ENCODE measurements around the gene ERBB3.

ERBB3 gene

DNA sequence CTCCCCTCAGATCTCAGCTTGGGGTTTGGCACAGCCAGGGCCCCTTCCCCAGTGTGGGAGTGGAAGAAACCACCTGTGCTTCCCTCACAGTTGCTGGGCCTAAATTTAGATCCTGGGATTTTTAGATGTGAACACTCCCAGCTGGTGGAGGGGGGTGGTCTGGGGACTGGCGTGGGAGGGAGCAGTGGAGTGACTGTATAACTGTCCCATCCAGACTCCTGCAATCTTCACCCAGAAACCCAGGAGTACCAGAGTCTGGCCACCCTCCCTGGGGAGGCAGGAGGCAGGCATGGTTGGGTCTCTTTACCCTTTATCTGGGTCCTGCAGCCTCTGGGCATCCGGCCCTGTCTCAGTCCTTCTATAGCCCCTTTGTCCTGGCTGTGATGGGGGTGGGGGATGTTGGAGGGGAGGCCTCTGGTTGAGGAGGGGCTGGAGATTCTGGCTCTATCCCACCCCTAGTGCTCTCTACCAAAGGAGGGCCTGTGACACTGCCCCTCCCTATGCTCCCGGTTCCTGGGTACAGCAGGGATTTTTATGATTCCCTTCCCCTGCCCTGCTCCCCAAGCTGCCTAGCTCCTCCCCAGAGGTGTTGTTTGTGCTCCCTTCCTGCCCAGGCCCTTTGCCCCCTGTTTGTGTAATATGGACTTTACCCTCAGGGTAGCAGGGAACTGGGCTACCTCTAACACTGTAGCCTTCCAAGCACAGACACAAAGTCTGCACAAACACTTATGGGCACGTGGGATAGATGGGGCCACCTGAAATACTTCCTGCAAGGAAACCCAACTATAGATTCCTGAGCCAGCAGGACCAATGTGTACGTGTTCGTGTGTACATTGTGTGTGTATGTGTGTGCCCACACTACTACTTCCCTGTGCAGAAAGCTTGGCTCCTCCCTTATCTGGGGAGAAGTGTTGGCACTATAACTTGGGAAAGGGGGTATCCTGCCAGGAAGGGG is 1.7 kb downstream of the ERBB3 start:
- H3K4me3 ChIP-seq (ENCODE audit: low read depth in 1 of 2, low read length in 2 of 2): peak overlapping the region; percentile 65 to 76
- H3K4me1 ChIP-seq (ENCODE audit: control insufficient read depth in 1 of 2, insufficient read depth in 2 of 2, low read length in 2 of 2): peaks cover 0 to 22% of the 10 kb centered on the region in 2 donors
- H3K27me3 ChIP-seq (ENCODE audit: low read depth, low read length): no peaks in the 10 kb centered on the region
- no peaks in the 10 kb centered on the region for H3K36me3 ChIP-seq (ENCODE audit: control insufficient read depth in 1 of 2, insufficient read depth in 2 of 2, low read length in 2 of 2)
- no peaks in the 10 kb centered on the region for H3K9me3 ChIP-seq (ENCODE audit: control insufficient read depth in 1 of 2, low read length in 2 of 2)
- peak overlapping the region; percentile 82 for H3K27ac ChIP-seq (ENCODE audit: low read length)

DNA sequence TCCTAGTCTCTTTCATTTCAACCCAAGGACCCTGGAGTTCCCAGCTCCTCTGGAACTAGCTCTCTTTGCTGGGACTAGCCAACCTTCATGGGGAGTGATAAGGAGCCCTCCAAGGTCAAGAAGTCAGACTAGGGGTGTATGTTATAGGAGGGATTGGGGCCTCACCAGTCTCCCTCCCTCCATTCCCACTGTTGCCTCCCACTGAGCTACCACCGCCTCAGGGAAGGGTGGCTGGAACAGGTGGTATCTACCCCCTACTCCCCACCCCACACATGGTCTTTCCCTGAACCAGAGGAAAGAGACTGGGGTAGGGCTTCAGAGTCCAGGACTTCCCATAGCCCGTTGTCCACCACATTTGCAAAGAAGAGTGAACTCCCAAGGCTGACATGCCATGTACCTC is 2.4 kb downstream of the ERBB3 start:
- Histone ChIP-seq H3K4me1 (ENCODE audit: control insufficient read depth in 1 of 2, insufficient read depth in 2 of 2, low read length in 2 of 2) (peaks cover 0 to 22% of the 10 kb centered on the region in 2 donors), H3K9me3 (ENCODE audit: control insufficient read depth in 1 of 2, low read length in 2 of 2) (no peaks in the 10 kb centered on the region), H3K27me3 (ENCODE audit: low read depth, low read length) (no peaks in the 10 kb centered on the region), H3K4me3 (ENCODE audit: low read depth in 1 of 2, low read length in 2 of 2) (peak overlapping the region in 1 of 2 donors; percentile 65), H3K27ac (ENCODE audit: low read length) (peak overlapping the region; percentile 82), H3K36me3 (ENCODE audit: control insufficient read depth in 1 of 2, insufficient read depth in 2 of 2, low read length in 2 of 2) (no peaks in the 10 kb centered on the region)

- peak overlapping the region; percentile 82 for H3K27ac ChIP-seq (ENCODE audit: low read length)
- no peak overlapping the region for H3K4me3 ChIP-seq (ENCODE audit: low read depth in 1 of 2, low read length in 2 of 2)
- H3K36me3 ChIP-seq (ENCODE audit: control insufficient read depth in 1 of 2, insufficient read depth in 2 of 2, low read length in 2 of 2): no peaks in the 10 kb centered on the region
- peaks cover 0 to 22% of the 10 kb centered on the region in 2 donors for H3K4me1 ChIP-seq (ENCODE audit: control insufficient read depth in 1 of 2, insufficient read depth in 2 of 2, low read length in 2 of 2)
- no peaks in the 10 kb centered on the region for H3K9me3 ChIP-seq (ENCODE audit: control insufficient read depth in 1 of 2, low read length in 2 of 2)
- H3K27me3 ChIP-seq (ENCODE audit: low read depth, low read length): no peaks in the 10 kb centered on the region
These were observed 3.0 kb downstream of the ERBB3 start for GRCh38 chr12:56082967-56083366.

GRCh38 chr12:56084958-56085543 is 5.1 kb downstream of the ERBB3 start:
- Histone ChIP-seq H3K27ac (ENCODE audit: low read length) (no peak overlapping the region), H3K4me1 (ENCODE audit: control insufficient read depth in 1 of 2, insufficient read depth in 2 of 2, low read length in 2 of 2) (peaks cover 0 to 8% of the 10 kb centered on the region in 2 donors), H3K4me3 (ENCODE audit: low read depth in 1 of 2, low read length in 2 of 2) (no peak overlapping the region), H3K27me3 (ENCODE audit: low read depth, low read length) (no peaks in the 10 kb centered on the region), H3K9me3 (ENCODE audit: control insufficient read depth in 1 of 2, low read length in 2 of 2) (no peaks in the 10 kb centered on the region), H3K36me3 (ENCODE audit: control insufficient read depth in 1 of 2, insufficient read depth in 2 of 2, low read length in 2 of 2) (no peaks in the 10 kb centered on the region)

- H3K4me1 ChIP-seq (ENCODE audit: control insufficient read depth in 1 of 2, insufficient read depth in 2 of 2, low read length in 2 of 2): no peaks in the 10 kb centered on the region
- no peaks in the 10 kb centered on the region for H3K27me3 ChIP-seq (ENCODE audit: low read depth, low read length)
- H3K36me3 ChIP-seq (ENCODE audit: control insufficient read depth in 1 of 2, insufficient read depth in 2 of 2, low read length in 2 of 2): no peaks in the 10 kb centered on the region
- no peaks in the 10 kb centered on the region for H3K9me3 ChIP-seq (ENCODE audit: control insufficient read depth in 1 of 2, low read length in 2 of 2)
- H3K4me3 ChIP-seq (ENCODE audit: low read depth in 1 of 2, low read length in 2 of 2): no peak overlapping the region
- no peak overlapping the region for H3K27ac ChIP-seq (ENCODE audit: low read length)
These were observed 6.1 kb downstream of the ERBB3 start for GRCh38 chr12:56086096-56086495.

DNA sequence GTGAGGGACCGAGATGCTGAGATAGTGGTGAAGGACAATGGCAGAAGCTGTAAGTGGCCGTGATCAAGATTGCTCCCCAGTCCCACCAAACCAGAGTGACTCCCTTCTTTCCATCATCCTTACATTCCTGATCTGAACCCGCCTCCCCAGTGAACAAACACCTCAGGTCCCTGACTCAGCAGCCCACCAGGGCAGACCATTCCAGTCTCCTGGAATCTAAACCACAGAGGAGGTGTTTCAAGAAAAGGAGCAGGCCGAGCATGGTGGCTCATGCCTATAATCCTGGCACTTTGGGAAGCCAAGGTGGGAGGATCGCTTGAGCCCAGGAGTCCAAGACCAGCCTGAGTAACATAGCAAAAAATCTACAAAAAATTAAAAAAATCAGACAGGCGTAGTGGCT is 6.6 kb downstream of the ERBB3 start:
- Histone ChIP-seq H3K27me3 (ENCODE audit: low read depth, low read length) (no peaks in the 10 kb centered on the region), H3K27ac (ENCODE audit: low read length) (no peak overlapping the region), H3K36me3 (ENCODE audit: control insufficient read depth in 1 of 2, insufficient read depth in 2 of 2, low read length in 2 of 2) (no peaks in the 10 kb centered on the region), H3K4me1 (ENCODE audit: control insufficient read depth in 1 of 2, insufficient read depth in 2 of 2, low read length in 2 of 2) (no peaks in the 10 kb centered on the region), H3K9me3 (ENCODE audit: control insufficient read depth in 1 of 2, low read length in 2 of 2) (no peaks in the 10 kb centered on the region), H3K4me3 (ENCODE audit: low read depth in 1 of 2, low read length in 2 of 2) (no peak overlapping the region)

DNA sequence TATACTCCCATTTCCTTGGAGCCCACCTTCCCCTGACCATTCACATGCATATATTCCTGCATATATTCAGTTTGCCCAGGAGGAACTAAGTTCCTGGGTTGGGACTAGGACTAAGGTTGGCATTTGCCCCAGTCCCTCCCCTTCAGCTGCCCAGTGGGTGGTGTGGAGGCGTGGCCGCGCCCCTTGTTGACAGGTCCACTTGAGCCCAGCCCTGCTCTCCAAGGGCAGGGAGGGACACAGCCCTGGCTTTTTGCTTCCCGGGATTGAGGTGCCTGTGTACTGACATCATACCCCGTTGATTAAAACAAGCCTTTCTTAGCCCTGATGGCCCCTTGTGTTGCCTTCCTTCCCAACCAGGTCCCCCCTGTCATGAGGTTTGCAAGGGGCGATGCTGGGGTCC is 7.3 kb downstream of the ERBB3 start:
- H3K4me1 ChIP-seq (ENCODE audit: control insufficient read depth in 1 of 2, insufficient read depth in 2 of 2, low read length in 2 of 2): no peaks in the 10 kb centered on the region
- no peak overlapping the region for H3K27ac ChIP-seq (ENCODE audit: low read length)
- H3K27me3 ChIP-seq (ENCODE audit: low read depth, low read length): no peaks in the 10 kb centered on the region
- no peak overlapping the region for H3K4me3 ChIP-seq (ENCODE audit: low read depth in 1 of 2, low read length in 2 of 2)
- H3K9me3 ChIP-seq (ENCODE audit: control insufficient read depth in 1 of 2, low read length in 2 of 2): no peaks in the 10 kb centered on the region
- no peaks in the 10 kb centered on the region for H3K36me3 ChIP-seq (ENCODE audit: control insufficient read depth in 1 of 2, insufficient read depth in 2 of 2, low read length in 2 of 2)

- Histone ChIP-seq H3K4me3 (ENCODE audit: low read depth in 1 of 2, low read length in 2 of 2) (no peak overlapping the region), H3K27me3 (ENCODE audit: low read depth, low read length) (no peaks in the 10 kb centered on the region), H3K4me1 (ENCODE audit: control insufficient read depth in 1 of 2, insufficient read depth in 2 of 2, low read length in 2 of 2) (no peaks in the 10 kb centered on the region), H3K9me3 (ENCODE audit: control insufficient read depth in 1 of 2, low read length in 2 of 2) (no peaks in the 10 kb centered on the region), H3K27ac (ENCODE audit: low read length) (no peak overlapping the region), H3K36me3 (ENCODE audit: control insufficient read depth in 1 of 2, insufficient read depth in 2 of 2, low read length in 2 of 2) (peaks cover 0 to 6% of the 10 kb centered on the region in 2 donors)
These were observed 17.8 kb downstream of the ERBB3 start for GRCh38 chr12:56097738-56098137.

GRCh38 chr12:56098592-56098991 is 18.6 kb downstream of the ERBB3 start:
- H3K27ac ChIP-seq (ENCODE audit: low read length): no peak overlapping the region
- H3K9me3 ChIP-seq (ENCODE audit: control insufficient read depth in 1 of 2, low read length in 2 of 2): no peaks in the 10 kb centered on the region
- H3K4me3 ChIP-seq (ENCODE audit: low read depth in 1 of 2, low read length in 2 of 2): no peak overlapping the region
- no peaks in the 10 kb centered on the region for H3K27me3 ChIP-seq (ENCODE audit: low read depth, low read length)
- no peaks in the 10 kb centered on the region for H3K36me3 ChIP-seq (ENCODE audit: control insufficient read depth in 1 of 2, insufficient read depth in 2 of 2, low read length in 2 of 2)
- peaks cover 0 to 7% of the 10 kb centered on the region in 2 donors for H3K4me1 ChIP-seq (ENCODE audit: control insufficient read depth in 1 of 2, insufficient read depth in 2 of 2, low read length in 2 of 2)

- no peaks in the 10 kb centered on the region for H3K27me3 ChIP-seq (ENCODE audit: low read depth, low read length)
- peaks cover 0 to 8% of the 10 kb centered on the region in 2 donors for H3K4me1 ChIP-seq (ENCODE audit: control insufficient read depth in 1 of 2, insufficient read depth in 2 of 2, low read length in 2 of 2)
- no peak overlapping the region for H3K4me3 ChIP-seq (ENCODE audit: low read depth in 1 of 2, low read length in 2 of 2)
- no peaks in the 10 kb centered on the region for H3K36me3 ChIP-seq (ENCODE audit: control insufficient read depth in 1 of 2, insufficient read depth in 2 of 2, low read length in 2 of 2)
- no peaks in the 10 kb centered on the region for H3K9me3 ChIP-seq (ENCODE audit: control insufficient read depth in 1 of 2, low read length in 2 of 2)
- no peak overlapping the region for H3K27ac ChIP-seq (ENCODE audit: low read length)
These were observed 19.8 kb downstream of the ERBB3 start for GRCh38 chr12:56099787-56100186.

- Histone ChIP-seq H3K27me3 (ENCODE audit: low read depth, low read length) (no peaks in the 10 kb centered on the region), H3K36me3 (ENCODE audit: control insufficient read depth in 1 of 2, insufficient read depth in 2 of 2, low read length in 2 of 2) (no peaks in the 10 kb centered on the region), H3K4me3 (ENCODE audit: low read depth in 1 of 2, low read length in 2 of 2) (no peak overlapping the region), H3K4me1 (ENCODE audit: control insufficient read depth in 1 of 2, insufficient read depth in 2 of 2, low read length in 2 of 2) (peaks cover 8 to 17% of the 10 kb centered on the region in 2 donors), H3K9me3 (ENCODE audit: control insufficient read depth in 1 of 2, low read length in 2 of 2) (no peaks in the 10 kb centered on the region), H3K27ac (ENCODE audit: low read length) (no peak overlapping the region)
These were observed 21.1 kb downstream of the ERBB3 start for GRCh38 chr12:56101045-56101444.

All from muscle layer of duodenum (tissue), 2 donors.